ENCODE data around the gene ARHGAP26.

ARHGAP26 gene

GRCh38 chr5:142930395-142931110 lies 160.4 kb downstream of the ARHGAP26 start:
- no peak for DNase-seq (ENCODE audit: low spot score in 2 of 2)
- in situ Hi-C loops (cut with MboI; ENCODE audit: low sequenced_read_pairs) = no loop called here
- Histone ChIP-seq H3K36me3 (replicated peaks) (no peaks in the 10 kb centered on the region), H3K4me3 (no peak overlapping the region), H3K9me3 (no peaks in the 10 kb centered on the region), H3K27me3 (ENCODE audit: low read depth) (no peaks in the 10 kb centered on the region), H3K4me1 (no peaks in the 10 kb centered on the region)

DNA sequence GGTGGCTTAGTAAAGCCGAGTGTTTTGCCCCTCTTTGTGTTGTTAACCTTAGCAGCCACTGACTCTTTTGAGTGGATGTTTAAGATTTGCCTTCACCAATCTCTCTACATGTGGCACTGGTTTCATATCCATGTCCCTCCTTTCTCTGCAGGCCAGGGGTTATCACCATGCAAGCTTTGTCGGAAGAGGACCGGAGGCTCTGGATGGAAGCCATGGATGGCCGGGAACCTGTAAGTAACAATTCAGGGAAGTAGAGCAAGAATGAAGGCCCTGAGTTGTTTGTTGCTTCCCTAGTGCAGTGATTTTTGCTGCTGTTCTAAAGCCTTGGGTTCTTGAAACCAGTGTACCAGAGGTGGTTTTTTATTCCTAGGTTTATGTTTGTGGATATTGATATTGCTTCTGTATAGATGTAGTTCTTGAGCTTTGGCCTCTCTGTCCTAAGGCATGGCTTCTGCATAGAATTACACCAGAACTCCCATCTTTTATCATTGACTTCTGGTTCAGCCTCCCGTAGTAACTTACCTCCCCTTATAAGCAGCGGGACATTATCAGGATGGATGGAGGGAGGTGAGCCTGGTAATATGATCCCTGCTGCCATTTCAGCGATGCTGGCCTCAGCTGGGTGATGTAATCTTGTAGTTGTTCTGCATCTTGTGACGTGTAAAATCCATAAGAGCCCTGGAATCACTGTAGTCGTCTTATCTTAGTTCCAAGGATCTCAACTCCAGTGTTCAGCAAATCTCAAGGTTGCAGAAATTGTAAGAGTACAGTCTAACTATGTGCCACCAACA lies 161.9 kb downstream of the ARHGAP26 start:
- no peak for DNase-seq (ENCODE audit: low spot score in 2 of 2)
- Histone ChIP-seq H3K9me3 (no peaks in the 10 kb centered on the region), H3K36me3 (replicated peaks) (no peaks in the 10 kb centered on the region), H3K4me1 (no peaks in the 10 kb centered on the region), H3K27me3 (ENCODE audit: low read depth) (no peaks in the 10 kb centered on the region), H3K4me3 (no peak overlapping the region)
- in situ Hi-C loops (cut with MboI; ENCODE audit: low sequenced_read_pairs) = no loop called here

DNA sequence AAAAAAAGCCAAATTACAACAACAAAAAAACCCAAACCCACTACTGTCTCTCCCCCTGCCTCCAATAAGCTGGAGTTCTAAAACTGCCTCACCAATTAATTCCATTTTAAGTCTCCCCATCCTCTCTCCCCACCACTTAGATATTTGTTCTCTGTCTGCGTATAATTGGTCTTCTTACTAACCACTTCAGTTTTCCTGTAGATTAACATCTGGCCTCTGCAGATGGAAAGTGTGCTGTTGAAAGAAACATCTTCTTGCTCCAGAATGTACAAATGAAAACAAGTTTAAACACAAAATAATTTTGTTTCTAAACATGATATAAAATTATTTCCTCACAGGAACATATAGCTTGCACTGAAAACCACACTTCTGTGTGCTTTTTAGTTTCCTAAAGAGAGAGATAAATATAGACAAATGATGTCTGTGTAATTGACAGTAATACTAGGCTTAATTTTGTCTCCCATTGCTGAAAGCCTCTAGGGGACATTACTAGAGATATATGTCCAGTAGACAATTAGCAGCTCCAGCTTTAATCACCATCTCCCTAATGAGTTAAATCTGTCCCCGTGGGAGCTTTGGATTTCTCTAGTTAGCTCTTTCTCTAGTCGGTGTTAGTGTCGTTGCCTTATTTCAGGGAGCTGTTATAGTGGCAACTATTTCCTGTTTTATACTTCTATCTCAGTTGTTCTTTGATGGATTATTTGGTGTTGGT lies 164.0 kb downstream of the ARHGAP26 start:
- Histone ChIP-seq H3K27me3 (ENCODE audit: low read depth) (no peaks in the 10 kb centered on the region), H3K4me1 (no peaks in the 10 kb centered on the region), H3K9me3 (no peaks in the 10 kb centered on the region), H3K36me3 (replicated peaks) (no peaks in the 10 kb centered on the region), H3K4me3 (no peak overlapping the region)
- in situ Hi-C loops (cut with MboI; ENCODE audit: low sequenced_read_pairs) = no loop called here
- no peak for DNase-seq (ENCODE audit: low spot score in 2 of 2)

DNA sequence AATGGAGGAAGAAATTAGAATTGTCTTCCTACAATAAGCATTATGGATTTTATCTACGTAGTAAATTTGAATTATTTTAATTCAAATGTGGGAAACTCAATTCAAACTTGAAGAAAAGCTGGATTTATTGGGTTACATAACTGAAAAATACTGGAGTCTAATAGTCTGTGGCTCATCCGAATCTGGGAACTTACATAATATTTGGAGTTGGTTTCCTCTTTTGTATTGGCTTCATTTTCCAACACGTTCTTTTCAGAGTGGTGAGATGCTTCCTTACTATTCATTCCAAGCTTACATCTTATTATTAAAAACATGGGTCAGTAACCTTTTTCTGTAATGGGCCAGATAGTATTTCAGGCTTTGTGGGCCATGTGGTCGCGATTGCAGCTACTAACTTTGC lies 164.8 kb downstream of the ARHGAP26 start:
- Histone ChIP-seq H3K4me1 (no peaks in the 10 kb centered on the region), H3K36me3 (replicated peaks) (no peaks in the 10 kb centered on the region), H3K4me3 (no peak overlapping the region), H3K9me3 (no peaks in the 10 kb centered on the region), H3K27me3 (ENCODE audit: low read depth) (no peaks in the 10 kb centered on the region)
- in situ Hi-C loops (cut with MboI; ENCODE audit: low sequenced_read_pairs) = no loop called here
- DNase-seq (ENCODE audit: low spot score in 2 of 2) = no peak

DNA sequence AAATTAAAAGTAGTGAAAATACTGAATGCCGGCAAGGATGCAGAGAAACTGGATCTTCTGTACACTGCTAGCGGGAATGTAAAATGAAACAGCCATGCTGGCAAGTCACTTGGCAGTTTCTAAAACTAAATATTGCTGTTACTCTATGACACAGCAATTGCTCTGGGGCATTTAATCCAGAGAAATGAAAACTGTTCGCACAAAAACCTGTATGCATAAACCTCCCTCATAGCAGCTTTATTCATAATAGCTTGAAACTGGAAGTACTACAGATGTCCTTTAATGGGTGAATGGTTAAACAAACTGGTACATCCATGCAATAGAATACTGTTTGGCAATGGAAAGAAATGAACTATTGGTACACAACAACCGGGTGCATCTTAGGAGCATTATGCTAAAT lies 167.2 kb downstream of the ARHGAP26 start:
- no peak for DNase-seq (ENCODE audit: low spot score in 2 of 2)
- Histone ChIP-seq H3K27me3 (ENCODE audit: low read depth) (no peaks in the 10 kb centered on the region), H3K4me3 (no peak overlapping the region), H3K4me1 (no peaks in the 10 kb centered on the region), H3K36me3 (replicated peaks) (no peaks in the 10 kb centered on the region), H3K9me3 (no peaks in the 10 kb centered on the region)
- in situ Hi-C loops (cut with MboI; ENCODE audit: low sequenced_read_pairs) = no loop called here

GRCh38 chr5:142938266-142938880 lies 168.2 kb downstream of the ARHGAP26 start:
- Histone ChIP-seq H3K27me3 (ENCODE audit: low read depth) (no peaks in the 10 kb centered on the region), H3K36me3 (replicated peaks) (no peaks in the 10 kb centered on the region), H3K9me3 (no peaks in the 10 kb centered on the region), H3K4me3 (no peak overlapping the region), H3K4me1 (no peaks in the 10 kb centered on the region)
- in situ Hi-C loops (cut with MboI; ENCODE audit: low sequenced_read_pairs) = no loop called here
- no peak for DNase-seq (ENCODE audit: low spot score in 2 of 2)

GRCh38 chr5:142939006-142939405 lies 168.8 kb downstream of the ARHGAP26 start:
- no peaks in the 10 kb centered on the region for H3K27me3 ChIP-seq (ENCODE audit: low read depth)
- in situ Hi-C loops (cut with MboI; ENCODE audit: low sequenced_read_pairs) = no loop called here
- H3K4me1 ChIP-seq = no peaks in the 10 kb centered on the region
- H3K9me3 ChIP-seq = no peaks in the 10 kb centered on the region
- H3K4me3 ChIP-seq = no peak overlapping the region
- DNase-seq (ENCODE audit: low spot score in 2 of 2) = no peak
- no peaks in the 10 kb centered on the region for H3K36me3 ChIP-seq (replicated peaks)

DNA sequence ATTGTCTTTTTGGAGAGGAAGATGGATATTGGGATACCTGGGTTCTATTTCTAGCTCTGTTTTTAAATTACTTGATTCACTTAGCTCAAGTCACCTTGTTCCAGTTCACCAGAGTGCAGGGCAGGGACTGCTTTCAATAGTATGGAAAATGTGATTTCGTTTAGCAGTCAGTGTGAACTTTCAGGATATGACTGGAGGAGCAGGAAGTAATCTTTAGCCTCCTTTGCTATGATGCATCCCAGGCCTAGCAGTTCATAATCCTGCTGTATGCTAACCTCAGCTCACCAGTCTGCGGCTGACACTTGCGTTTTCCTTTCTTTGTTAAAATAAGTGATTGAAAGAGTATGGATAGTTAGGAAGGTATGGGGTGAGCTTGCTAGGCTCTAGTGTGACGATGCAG lies 169.7 kb downstream of the ARHGAP26 start:
- in situ Hi-C loops (cut with MboI; ENCODE audit: low sequenced_read_pairs) = no loop called here
- no peaks in the 10 kb centered on the region for H3K4me1 ChIP-seq
- no peak for DNase-seq (ENCODE audit: low spot score in 2 of 2)
- H3K36me3 ChIP-seq (replicated peaks) = no peaks in the 10 kb centered on the region
- H3K4me3 ChIP-seq = no peak overlapping the region
- no peaks in the 10 kb centered on the region for H3K9me3 ChIP-seq
- no peaks in the 10 kb centered on the region for H3K27me3 ChIP-seq (ENCODE audit: low read depth)

- H3K9me3 ChIP-seq = no peaks in the 10 kb centered on the region
- no peak for DNase-seq (ENCODE audit: low spot score in 2 of 2)
- no peaks in the 10 kb centered on the region for H3K27me3 ChIP-seq (ENCODE audit: low read depth)
- no peaks in the 10 kb centered on the region for H3K4me1 ChIP-seq
- in situ Hi-C loops (cut with MboI; ENCODE audit: low sequenced_read_pairs) = no loop called here
- H3K4me3 ChIP-seq = no peak overlapping the region
- H3K36me3 ChIP-seq (replicated peaks) = no peaks in the 10 kb centered on the region
Observed at GRCh38 chr5:142941245-142941644, 171.1 kb downstream of the ARHGAP26 start.

GRCh38 chr5:142942901-142943300 lies 172.7 kb downstream of the ARHGAP26 start:
- in situ Hi-C loops (cut with MboI; ENCODE audit: low sequenced_read_pairs) = no loop called here
- H3K4me1 ChIP-seq = no peaks in the 10 kb centered on the region
- no peaks in the 10 kb centered on the region for H3K9me3 ChIP-seq
- H3K36me3 ChIP-seq (replicated peaks) = no peaks in the 10 kb centered on the region
- no peak overlapping the region for H3K4me3 ChIP-seq
- DNase-seq (ENCODE audit: low spot score in 2 of 2) = no peak
- H3K27me3 ChIP-seq (ENCODE audit: low read depth) = no peaks in the 10 kb centered on the region

GRCh38 chr5:142944140-142944539 lies 174.0 kb downstream of the ARHGAP26 start:
- Histone ChIP-seq H3K4me3 (no peak overlapping the region), H3K9me3 (no peaks in the 10 kb centered on the region), H3K27me3 (ENCODE audit: low read depth) (no peaks in the 10 kb centered on the region), H3K36me3 (replicated peaks) (no peaks in the 10 kb centered on the region), H3K4me1 (no peaks in the 10 kb centered on the region)
- no peak for DNase-seq (ENCODE audit: low spot score in 2 of 2)
- in situ Hi-C loops (cut with MboI; ENCODE audit: low sequenced_read_pairs) = no loop called here

- Histone ChIP-seq H3K9me3 (no peaks in the 10 kb centered on the region), H3K4me3 (no peak overlapping the region), H3K4me1 (no peaks in the 10 kb centered on the region), H3K27me3 (ENCODE audit: low read depth) (no peaks in the 10 kb centered on the region), H3K36me3 (replicated peaks) (no peaks in the 10 kb centered on the region)
- in situ Hi-C loops (cut with MboI; ENCODE audit: low sequenced_read_pairs) = no loop called here
- DNase-seq (ENCODE audit: low spot score in 2 of 2) = no peak
Observed at GRCh38 chr5:142945321-142945720, 175.1 kb downstream of the ARHGAP26 start.

DNA sequence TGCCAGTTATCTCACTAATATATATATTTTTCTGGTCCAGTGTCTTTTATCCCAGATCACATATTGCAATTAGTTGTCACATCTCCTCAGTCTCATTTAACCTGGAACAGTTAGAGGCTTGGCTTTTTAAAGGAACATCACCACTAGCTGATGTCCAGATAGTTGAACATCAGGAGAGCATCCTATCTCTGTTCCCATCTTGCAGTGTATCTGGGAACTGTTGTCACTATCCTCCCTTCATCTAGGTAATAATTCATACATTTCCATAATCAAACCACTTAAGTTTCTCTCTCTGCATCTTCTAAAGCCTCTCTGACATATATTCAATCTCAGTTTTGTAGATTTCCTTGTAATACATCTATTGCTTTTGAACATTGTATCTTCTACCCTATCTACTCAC lies 175.7 kb downstream of the ARHGAP26 start:
- Histone ChIP-seq H3K36me3 (replicated peaks) (no peaks in the 10 kb centered on the region), H3K27me3 (ENCODE audit: low read depth) (no peaks in the 10 kb centered on the region), H3K4me1 (no peaks in the 10 kb centered on the region), H3K9me3 (no peaks in the 10 kb centered on the region), H3K4me3 (no peak overlapping the region)
- no peak for DNase-seq (ENCODE audit: low spot score in 2 of 2)
- in situ Hi-C loops (cut with MboI; ENCODE audit: low sequenced_read_pairs) = no loop called here
